IMR-90 (cell line): ENCODE measurements around the gene ZFPL1. TPM values are rescaled to one million over a fixed set of nuclear protein-coding genes. Genes with fewer than 3 reads are reported as not detected.

Source experiments
- ATAC-seq: fragments of 200-7000 bp; cut with Tn5 transposase; 2 replicates; pipeline ENCODE4 v1.9.1; 2020; ENCODE audit warnings: low read depth, mild to moderate bottlenecking, moderate library complexity
- BruUV-seq: library from RNA; stranded (reverse); fragments of 400-500 nt; replicated peaks from 2 replicates; lab custom pipeline; 2021; lab: Mats Ljungman, UMichigan
- CTCF ChIA-PET: fragments of 300-600 bp; formaldehyde crosslinking; extraction: SDS; loops from one replicate; lab custom pipeline; 2021; ENCODE audit warnings: antibody characterized with exemption; lab: Yijun Ruan, JAX
- POLR2A ChIA-PET: fragments of 300-600 bp; sonication (Branson Sonifier 250); formaldehyde crosslinking; loops from one replicate; lab custom pipeline; 2022; ENCODE audit warnings: antibody characterized with exemption; ENCODE audit not compliant: unreplicated experiment; lab: Charles Lee
- DNase-seq: peaks from one replicate; pipeline ENCODE4 v3.0.0; 2013
- H2AFZ ChIP-seq: replicated peaks from 2 replicates; pipeline ENCODE3; 2013; ENCODE audit warnings: low read length, mild to moderate bottlenecking; ENCODE audit not compliant: poor library complexity
- H2AK5ac ChIP-seq: 2 replicates; pipeline ENCODE4 v1.6.1; 2013; ENCODE audit warnings: low read depth, low read length, inconsistent platforms
- H2AK9ac ChIP-seq: replicated peaks from 2 replicates; pipeline ENCODE3; 2013; ENCODE audit warnings: mild to moderate bottlenecking, low read depth, low read length, moderate library complexity; ENCODE audit not compliant: poor library complexity
- H2BK120ac ChIP-seq: 2 replicates; pipeline ENCODE4 v1.6.1; 2013; ENCODE audit warnings: low read depth, low read length, inconsistent platforms
- H2BK15ac ChIP-seq: 3 replicates; pipeline ENCODE4 v1.6.1; 2013; ENCODE audit warnings: low read depth, low read length, inconsistent platforms
- H2BK20ac ChIP-seq: 2 replicates; pipeline ENCODE4 v1.6.1; 2013; ENCODE audit warnings: low read depth, mild to moderate bottlenecking, inconsistent platforms, low read length, moderate library complexity
- H2BK5ac ChIP-seq: 2 replicates; pipeline ENCODE4 v1.6.1; 2013; ENCODE audit warnings: mild to moderate bottlenecking, low read depth, low read length, inconsistent platforms; ENCODE audit not compliant: poor library complexity, severe bottlenecking
- H3K14ac ChIP-seq: replicated peaks from 2 replicates; pipeline ENCODE4 v1.6.1; 2013; ENCODE audit warnings: low read depth, low read length, inconsistent platforms
- H3K18ac ChIP-seq: 2 replicates; pipeline ENCODE4 v1.6.1; 2013; ENCODE audit warnings: low read depth, low read length, control low read depth
- H3K23ac ChIP-seq: 2 replicates; pipeline ENCODE4 v1.6.1; 2013; ENCODE audit warnings: low read depth, low read length, inconsistent platforms
- H3K27ac ChIP-seq: 2 replicates; pipeline ENCODE4 v1.5.1; 2013; ENCODE audit warnings: mild to moderate bottlenecking, control low read depth, low read length; ENCODE audit not compliant: insufficient read depth
- H3K27me3 ChIP-seq: 2 replicates; pipeline ENCODE4 v1.6.1; 2013; ENCODE audit warnings: low read length; ENCODE audit not compliant: control insufficient read depth, insufficient read depth
- H3K36me3 ChIP-seq: 2 replicates; pipeline ENCODE4 v1.6.1; 2013; ENCODE audit warnings: low read length, mixed read lengths; ENCODE audit not compliant: control insufficient read depth, insufficient read depth
- H3K4ac ChIP-seq: 2 replicates; pipeline ENCODE4 v1.6.1; 2013; ENCODE audit warnings: low read depth, low read length, inconsistent platforms
- H3K4me1 ChIP-seq: 2 replicates; pipeline ENCODE4 v1.6.1; 2013; ENCODE audit warnings: low read length, mixed read lengths; ENCODE audit not compliant: control insufficient read depth, insufficient read depth
- H3K4me2 ChIP-seq: 2 replicates; pipeline ENCODE4 v1.6.1; 2013; ENCODE audit warnings: low read depth, mild to moderate bottlenecking, control low read depth, low read length, moderate library complexity
- H3K4me3 ChIP-seq: 2 replicates; pipeline ENCODE4 v1.5.1; 2013; ENCODE audit warnings: low read depth, mild to moderate bottlenecking, control low read depth, low read length, moderate library complexity; ENCODE audit not compliant: insufficient read depth
- H3K56ac ChIP-seq: 2 replicates; pipeline ENCODE4 v1.6.1; 2013; ENCODE audit warnings: low read length, inconsistent platforms; ENCODE audit not compliant: insufficient read depth; ENCODE audit errors: extremely low read depth
- H3K79me1 ChIP-seq, 2 experiments: 2 replicates each; pipeline ENCODE4 v1.6.1; 2013; ENCODE audit warnings: low read length in 2 of 2, inconsistent platforms in 1 of 2, low read depth in 1 of 2
- H3K9ac ChIP-seq: 2 replicates; pipeline ENCODE4 v1.6.1; 2013; ENCODE audit warnings: low read depth, low read length, control low read depth
- H3K9me1 ChIP-seq: 2 replicates; pipeline ENCODE4 v1.6.1; 2013; ENCODE audit warnings: low read length, inconsistent platforms; ENCODE audit not compliant: insufficient read depth
- H3K9me3 ChIP-seq: 2 replicates; pipeline ENCODE4 v1.6.1; 2013; ENCODE audit warnings: low read length; ENCODE audit not compliant: control insufficient read depth, insufficient read depth
- H4K20me1 ChIP-seq: 2 replicates; pipeline ENCODE4 v1.6.1; 2013; ENCODE audit warnings: low read length, inconsistent platforms; ENCODE audit not compliant: insufficient read depth
- H4K5ac ChIP-seq: 2 replicates; pipeline ENCODE4 v1.6.1; 2013; ENCODE audit warnings: mild to moderate bottlenecking, low read depth, low read length, control low read depth
- H4K8ac ChIP-seq, 2 experiments: 2 replicates each; pipeline ENCODE4 v1.6.1; 2013; ENCODE audit warnings: low read depth in 2 of 2, low read length in 2 of 2, control low read depth in 1 of 2, inconsistent platforms in 1 of 2
- H4K91ac ChIP-seq: 2 replicates; pipeline ENCODE4 v1.6.1; 2013; ENCODE audit warnings: low read depth, low read length, inconsistent platforms; ENCODE audit not compliant: insufficient read depth
- CEBPB ChIP-seq: IDR thresholded peaks from 2 replicates; pipeline ENCODE4 v1.6.1; 2012; ENCODE audit warnings: low read depth, low read length, improper control_type of control experiment
- CHD1 ChIP-seq: IDR thresholded peaks from 2 replicates; pipeline ENCODE4 v1.6.1; 2012; ENCODE audit warnings: low read depth, low read length, improper control_type of control experiment
- CTCF ChIP-seq: conservative IDR thresholded peaks from 2 replicates; pipeline ENCODE4 v1.5.1; 2012; ENCODE audit warnings: mild to moderate bottlenecking, low read depth, low read length, improper control_type of control experiment
- FOS ChIP-seq: fragments of 150-350 bp; IDR thresholded peaks from 2 replicates; pipeline ENCODE4 v1.6.1; 2016; ENCODE audit warnings: low read depth, low read length
- MAFK ChIP-seq: IDR thresholded peaks from 2 replicates; pipeline ENCODE4 v1.6.1; 2012; ENCODE audit warnings: low read depth, low read length, improper control_type of control experiment
- MAZ ChIP-seq: IDR thresholded peaks from 2 replicates; pipeline ENCODE4 v1.6.1; 2012; ENCODE audit warnings: low read depth, mild to moderate bottlenecking, low read length, improper control_type of control experiment, moderate library complexity, borderline replicate concordance
- MXI1 ChIP-seq: IDR thresholded peaks from 2 replicates; pipeline ENCODE4 v1.6.1; 2012; ENCODE audit warnings: low read depth, mild to moderate bottlenecking, low read length, moderate library complexity, borderline replicate concordance
- RAD21 ChIP-seq: IDR thresholded peaks from 2 replicates; pipeline ENCODE4 v1.6.1; 2012; ENCODE audit warnings: low read length, improper control_type of control experiment
- RCOR1 ChIP-seq: IDR thresholded peaks from 2 replicates; pipeline ENCODE4 v1.6.1; 2012; ENCODE audit warnings: mild to moderate bottlenecking, low read length, improper control_type of control experiment; ENCODE audit not compliant: insufficient replicate concordance
- SMC3 ChIP-seq: fragments of 150-350 bp; IDR thresholded peaks from 2 replicates; pipeline ENCODE4 v1.6.1; 2016; ENCODE audit warnings: low read depth, mild to moderate bottlenecking, antibody characterized with exemption, low read length, moderate library complexity
- WGBS, 2 experiments: methylation state at CpG; one replicate each; pipeline versions ENCODE4 v1.1.5 to v1.1.7; 2013; ENCODE audit warnings: missing lambda C conversion rate in 2 of 2; ENCODE audit not compliant: insufficient read length in 1 of 2; ENCODE audit errors: extremely low coverage in 2 of 2; 5-methylcytosine and 5-hydroxymethylcytosine counted together
- dilution Hi-C: fragments of 300-500 bp; cut with HindIII; formaldehyde crosslinking; loops from one replicate; pipeline ENCODE4 v1.14.3; 2018; ENCODE audit warnings: low sequenced_read_pairs; ENCODE audit not compliant: unreplicated experiment
- in situ Hi-C: fragments of 300-500 bp; cut with MboI; formaldehyde crosslinking; loops from 3 replicates; pipeline ENCODE4 v1.14.3; 2019; ENCODE audit warnings: low sequenced_read_pairs, inconsistent platforms, mixed read lengths
- intact Hi-C: fragments of 100-400 bp; cut with micrococcal nuclease; formaldehyde crosslinking; loops from 2 replicates; pipeline ENCODE4 v1.10.0; 2022
- polyA plus RNA-seq, 3 experiments: library from polyadenylated mRNA; depleted of rRNA; stranded (reverse); fragments of >200 nt; gene quantifications; 2 replicates each; pipeline ENCODE4 v1.2.3, GENCODE V29; 2012; ENCODE audit warnings: low replicate concordance in 1 of 3
- total RNA-seq: library from RNA; depleted of rRNA; stranded (reverse); fragments of >200 nt; gene quantifications from 2 replicates; pipeline ENCODE4 v1.2.3, GENCODE V29; 2012
- TF ChIP-seq, protein P1 (sequence below): fragments of 150-350 bp; IDR thresholded peaks from 2 replicates; pipeline ENCODE4 v1.6.1; 2017; ENCODE audit warnings: mild to moderate bottlenecking, antibody characterized with exemption, low read length, low read depth
- TF ChIP-seq, protein P2 (sequence below): fragments of 150-350 bp; IDR thresholded peaks from 2 replicates; pipeline ENCODE4 v1.6.1; 2016; ENCODE audit warnings: low read depth, mild to moderate bottlenecking, low read length, moderate library complexity, borderline replicate concordance

The ZFPL1 gene
- total and polyA plus RNA-seq, 2 of the 4 experiments (the other 2 are of a cell fraction), result 24.0 to 67.5 TPM

DNA sequence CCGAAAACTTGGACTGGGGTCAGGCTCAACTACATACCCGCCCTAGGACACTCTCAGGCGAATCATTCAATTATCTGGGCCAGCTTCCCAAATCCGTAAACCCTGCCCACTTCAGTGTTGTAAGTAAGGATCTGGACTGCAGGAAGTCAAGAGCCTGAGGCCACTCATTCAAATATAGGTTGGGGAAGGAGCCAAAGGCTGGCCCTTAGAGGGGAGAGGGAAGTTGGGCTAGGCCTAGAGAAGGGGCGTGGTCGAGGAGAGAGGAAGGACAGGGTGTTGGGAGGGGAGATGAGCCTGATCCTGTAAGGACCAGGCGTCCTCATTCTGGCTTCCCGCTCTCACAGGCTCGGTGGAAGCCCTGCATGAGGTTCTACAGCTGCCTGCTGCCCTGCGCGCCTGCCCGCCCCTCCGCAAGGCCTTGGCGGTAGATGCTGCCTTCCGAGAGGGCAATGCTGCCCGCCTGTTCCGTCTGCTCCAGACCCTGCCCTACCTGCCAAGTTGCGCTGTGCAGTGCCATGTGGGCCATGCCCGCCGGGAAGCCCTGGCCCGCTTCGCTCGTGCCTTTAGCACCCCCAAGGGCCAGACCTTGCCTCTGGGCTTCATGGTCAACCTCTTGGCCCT lies 40.0 kb upstream of the ZFPL1 start:
- H3K56ac ChIP-seq, result no peak overlapping the region
- no peak overlapping the region for H3K9ac ChIP-seq
- H3K9me1 ChIP-seq, result peaks cover 13% of the 10 kb centered on the region; the same call in 1 of the 2 replicates
- H4K91ac ChIP-seq, result no peak overlapping the region
- no peak overlapping the region for H3K23ac ChIP-seq
- ChIA-PET CTCF (interaction anchor here (1.1 kb wide), 1 partner anchor 14 kb away, joined by 3 read pairs; no protein-coding TSS in a partner anchor), POLR2A (no interaction called here)
- peak; percentile 43 for DNase-seq
- no peak for TF ChIP-seq MXI1
- TF ChIP-seq MAZ, result no peak
- TF ChIP-seq CTCF, result no peak
- TF ChIP-seq SMC3, result no peak
- no peak for TF ChIP-seq FOS
- TF ChIP-seq, protein P1, sequence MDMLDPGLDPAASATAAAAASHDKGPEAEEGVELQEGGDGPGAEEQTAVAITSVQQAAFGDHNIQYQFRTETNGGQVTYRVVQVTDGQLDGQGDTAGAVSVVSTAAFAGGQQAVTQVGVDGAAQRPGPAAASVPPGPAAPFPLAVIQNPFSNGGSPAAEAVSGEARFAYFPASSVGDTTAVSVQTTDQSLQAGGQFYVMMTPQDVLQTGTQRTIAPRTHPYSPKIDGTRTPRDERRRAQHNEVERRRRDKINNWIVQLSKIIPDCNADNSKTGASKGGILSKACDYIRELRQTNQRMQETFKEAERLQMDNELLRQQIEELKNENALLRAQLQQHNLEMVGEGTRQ, result no peak
- TF ChIP-seq MAFK, result no peak
- TF ChIP-seq RCOR1, result no peak
- no peak for TF ChIP-seq CEBPB
- TF ChIP-seq CHD1, result no peak
- TF ChIP-seq RAD21, result no peak
- TF ChIP-seq, protein P2, sequence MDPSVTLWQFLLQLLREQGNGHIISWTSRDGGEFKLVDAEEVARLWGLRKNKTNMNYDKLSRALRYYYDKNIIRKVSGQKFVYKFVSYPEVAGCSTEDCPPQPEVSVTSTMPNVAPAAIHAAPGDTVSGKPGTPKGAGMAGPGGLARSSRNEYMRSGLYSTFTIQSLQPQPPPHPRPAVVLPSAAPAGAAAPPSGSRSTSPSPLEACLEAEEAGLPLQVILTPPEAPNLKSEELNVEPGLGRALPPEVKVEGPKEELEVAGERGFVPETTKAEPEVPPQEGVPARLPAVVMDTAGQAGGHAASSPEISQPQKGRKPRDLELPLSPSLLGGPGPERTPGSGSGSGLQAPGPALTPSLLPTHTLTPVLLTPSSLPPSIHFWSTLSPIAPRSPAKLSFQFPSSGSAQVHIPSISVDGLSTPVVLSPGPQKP, result no peak
- H3K9me3 ChIP-seq, result no peaks in the 10 kb centered on the region
- 94% methylated on average over 14 of the region's 23 CpGs; no CpG with 5 or more reads in 1 of the 2 experiments for WGBS, 2 experiments
- no peak overlapping the region for H2BK15ac ChIP-seq
- peaks cover 13% of the 10 kb centered on the region for H3K36me3 ChIP-seq
- H4K5ac ChIP-seq, result no peak overlapping the region
- no peak overlapping the region for H2BK120ac ChIP-seq
- peaks cover 5% of the 10 kb centered on the region; the same call in 1 of the 2 replicates for H4K20me1 ChIP-seq
- no peak overlapping the region for H3K4me2 ChIP-seq
- in situ Hi-C loops, result no loop called here
- no peak overlapping the region for H2AK5ac ChIP-seq
- H3K27ac ChIP-seq, result no peak overlapping the region
- no peak overlapping the region for H2AK9ac ChIP-seq
- H3K27me3 ChIP-seq, result no peaks in the 10 kb centered on the region
- BruUV-seq, result no TSS peak
- H3K79me1 ChIP-seq, result peaks cover 17 to 37% of the 10 kb centered on the region in 2 experiments
- no peak overlapping the region for H4K8ac ChIP-seq
- H3K4ac ChIP-seq, result no peak overlapping the region
- H2BK5ac ChIP-seq, result no peak overlapping the region
- H3K14ac ChIP-seq, result no peak overlapping the region
- intact Hi-C loops, result no loop called here
- no peak overlapping the region for H2AFZ ChIP-seq
- H3K4me3 ChIP-seq, result no peak overlapping the region
- H2BK20ac ChIP-seq, result no peak overlapping the region
- dilution Hi-C loops, result no loop called here
- ATAC-seq, result no peak
- no peak overlapping the region for H3K18ac ChIP-seq
- no peaks in the 10 kb centered on the region for H3K4me1 ChIP-seq
